ENCODE measurements around the gene MPO.

GRCh38 chr17:58326609-58327362, 46.1 kb upstream of the MPO start:
- TF ChIP-seq GATA3 (IDR thresholded peaks at IDR 0.05; ENCODE audit: low read depth, low read length), result no peak
- TF ChIP-seq GATA2 (IDR thresholded peaks at IDR 0.05; ENCODE audit: low read depth, low read length), result no peak
